GM21619 (cell line): ENCODE data around the gene XPO6.
A peak's percentile ranks its signal among the peaks of the same experiment; 100 is the strongest.
"Not testable (repeated sequence)": the region's sequence is repeated elsewhere in the genome, so short reads cannot be mapped to it uniquely, and the experiment has no call there.

Experiments used
- ATAC-seq: cut with Tn5 transposase; IDR thresholded peaks from one replicate; pipeline ENCODE4 v1.9.1; 2021; ENCODE audit not compliant: unreplicated experiment

Gene XPO6, protein sequence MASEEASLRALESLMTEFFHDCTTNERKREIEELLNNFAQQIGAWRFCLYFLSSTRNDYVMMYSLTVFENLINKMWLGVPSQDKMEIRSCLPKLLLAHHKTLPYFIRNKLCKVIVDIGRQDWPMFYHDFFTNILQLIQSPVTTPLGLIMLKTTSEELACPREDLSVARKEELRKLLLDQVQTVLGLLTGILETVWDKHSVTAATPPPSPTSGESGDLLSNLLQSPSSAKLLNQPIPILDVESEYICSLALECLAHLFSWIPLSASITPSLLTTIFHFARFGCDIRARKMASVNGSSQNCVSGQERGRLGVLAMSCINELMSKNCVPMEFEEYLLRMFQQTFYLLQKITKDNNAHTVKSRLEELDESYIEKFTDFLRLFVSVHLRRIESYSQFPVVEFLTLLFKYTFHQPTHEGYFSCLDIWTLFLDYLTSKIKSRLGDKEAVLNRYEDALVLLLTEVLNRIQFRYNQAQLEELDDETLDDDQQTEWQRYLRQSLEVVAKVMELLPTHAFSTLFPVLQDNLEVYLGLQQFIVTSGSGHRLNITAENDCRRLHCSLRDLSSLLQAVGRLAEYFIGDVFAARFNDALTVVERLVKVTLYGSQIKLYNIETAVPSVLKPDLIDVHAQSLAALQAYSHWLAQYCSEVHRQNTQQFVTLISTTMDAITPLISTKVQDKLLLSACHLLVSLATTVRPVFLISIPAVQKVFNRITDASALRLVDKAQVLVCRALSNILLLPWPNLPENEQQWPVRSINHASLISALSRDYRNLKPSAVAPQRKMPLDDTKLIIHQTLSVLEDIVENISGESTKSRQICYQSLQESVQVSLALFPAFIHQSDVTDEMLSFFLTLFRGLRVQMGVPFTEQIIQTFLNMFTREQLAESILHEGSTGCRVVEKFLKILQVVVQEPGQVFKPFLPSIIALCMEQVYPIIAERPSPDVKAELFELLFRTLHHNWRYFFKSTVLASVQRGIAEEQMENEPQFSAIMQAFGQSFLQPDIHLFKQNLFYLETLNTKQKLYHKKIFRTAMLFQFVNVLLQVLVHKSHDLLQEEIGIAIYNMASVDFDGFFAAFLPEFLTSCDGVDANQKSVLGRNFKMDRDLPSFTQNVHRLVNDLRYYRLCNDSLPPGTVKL

DNA sequence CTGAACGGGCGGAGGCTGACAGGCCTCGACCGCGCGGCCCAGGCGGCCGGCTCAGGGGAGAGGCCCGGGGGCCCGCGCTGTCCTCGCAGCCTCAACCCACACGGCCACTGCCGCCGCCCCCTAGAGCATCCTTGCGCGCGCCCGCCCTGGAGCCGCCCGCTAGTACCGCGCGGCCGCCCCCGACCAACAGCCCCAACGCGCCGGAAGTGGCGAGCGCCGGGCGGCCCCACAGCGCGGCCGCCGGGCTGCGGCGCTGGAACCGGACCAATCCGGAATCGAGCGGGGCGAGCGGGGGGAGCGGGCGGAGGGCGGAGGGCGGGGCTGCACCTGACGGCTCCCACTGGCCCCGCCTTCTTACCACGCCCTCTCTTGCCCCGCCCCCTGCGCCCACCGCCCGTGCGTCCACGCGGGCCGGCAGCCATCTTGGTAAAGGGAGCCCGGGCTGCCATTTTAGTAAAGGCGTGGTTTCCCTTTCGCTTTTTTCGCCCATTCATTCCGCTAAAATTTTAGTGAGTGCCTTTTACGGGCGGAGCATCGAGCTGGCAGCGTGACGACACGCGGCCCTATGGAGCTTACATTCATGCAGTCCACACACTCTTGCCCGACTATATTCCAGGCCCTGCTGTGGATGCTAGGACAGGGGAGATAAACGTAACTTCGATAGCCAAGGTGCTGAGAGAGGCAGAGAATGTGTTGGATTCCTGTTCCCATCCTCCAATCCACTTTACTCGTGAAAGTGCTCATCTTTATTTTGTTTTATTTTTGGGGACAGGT is at the start of gene XPO6:
Gene XPO6 (minus strand): TSS at position 208 of the 774 bp plus-strand sequence. CDS start 597 bp downstream, outside the sequence.
- ATAC-seq: peak; percentile 74

- no peak for ATAC-seq
Measured at GRCh38 chr16:28260193-28260592, 48.4 kb upstream of the XPO6 start.

DNA sequence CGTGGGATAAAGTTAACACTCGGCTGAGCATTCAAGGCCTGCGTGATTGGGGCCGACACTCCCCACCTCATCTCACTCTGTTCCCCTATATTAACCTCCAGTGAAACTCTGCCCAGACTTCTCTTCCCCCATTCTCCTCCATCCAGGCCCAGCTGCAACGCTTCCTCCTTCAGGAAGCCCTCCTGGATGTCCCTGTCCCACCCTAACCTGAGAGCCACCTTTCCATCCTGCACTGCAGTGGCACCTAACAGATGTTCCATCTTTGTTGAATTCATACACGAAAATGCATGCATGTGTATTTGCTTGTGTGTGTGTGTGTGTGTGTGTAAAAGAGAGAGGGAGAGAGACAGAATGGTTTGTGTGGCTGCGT is 48.0 kb upstream of the XPO6 start:
- ATAC-seq: no peak

GRCh38 chr16:28259091-28259780 is 47.5 kb upstream of the XPO6 start:
- ATAC-seq: no peak

DNA sequence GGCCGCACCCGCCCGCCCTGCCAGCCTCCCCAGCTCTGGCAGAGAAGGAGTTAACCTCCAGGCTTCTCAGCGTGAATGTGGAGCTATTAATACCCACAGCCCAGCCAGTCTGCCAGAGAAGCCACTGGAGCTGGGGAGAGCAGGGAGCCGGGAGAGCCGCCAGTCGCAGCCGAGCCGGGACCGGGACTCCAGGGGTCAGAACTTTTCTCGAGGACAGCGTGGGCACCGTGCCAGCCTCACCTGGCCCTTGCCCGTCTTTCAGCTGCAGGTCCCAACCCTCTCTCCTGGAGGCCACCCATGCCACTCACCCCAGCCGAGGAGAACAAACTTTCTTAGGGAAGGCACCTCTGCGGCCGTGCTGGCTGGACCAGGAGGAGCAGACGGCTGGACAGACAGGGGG is 46.8 kb upstream of the XPO6 start:
- ATAC-seq: no peak

GRCh38 chr16:28257256-28257655 is 45.5 kb upstream of the XPO6 start:
- ATAC-seq: no peak

DNA sequence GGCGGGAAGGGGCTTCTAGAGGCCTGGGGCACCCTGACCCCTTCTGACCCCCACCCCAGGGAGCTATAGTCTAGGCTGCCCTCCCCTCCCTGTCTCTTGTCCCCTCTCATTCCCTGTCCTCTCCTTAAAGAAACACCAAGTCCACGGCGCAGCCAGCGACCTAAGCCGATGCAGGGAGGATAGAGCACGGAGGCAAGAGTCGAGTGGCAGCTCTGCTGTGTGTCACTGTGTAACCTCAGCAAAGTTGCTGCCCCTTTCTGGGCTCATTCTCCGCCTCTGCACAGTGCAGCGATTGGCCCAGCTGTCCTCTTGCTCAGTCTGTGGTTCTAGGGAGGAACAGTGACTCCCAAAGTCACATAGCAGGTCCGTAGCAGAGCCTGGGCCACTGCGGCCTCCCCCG is 44.1 kb upstream of the XPO6 start:
- no peak for ATAC-seq

- ATAC-seq: no peak
Measured at GRCh38 chr16:28254158-28254557, 42.4 kb upstream of the XPO6 start.

DNA sequence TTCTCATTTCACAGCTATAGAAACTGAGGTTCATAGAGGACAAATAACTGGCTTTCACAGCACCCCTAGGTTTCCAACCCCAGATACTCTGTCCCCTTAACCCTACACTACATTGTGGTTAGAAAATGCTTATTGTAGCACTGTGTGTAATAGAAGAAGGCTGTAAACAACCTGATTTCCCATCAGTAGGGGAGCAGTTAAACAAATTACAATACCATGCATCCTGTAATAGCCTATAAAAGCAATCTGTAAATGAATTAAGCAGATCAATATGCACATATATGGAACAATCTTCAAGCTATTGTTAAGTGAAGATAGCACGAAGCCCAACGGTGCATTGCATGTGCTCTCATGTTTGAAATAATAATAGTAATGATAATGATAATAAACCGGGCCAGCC is 39.2 kb upstream of the XPO6 start:
- no peak for ATAC-seq

DNA sequence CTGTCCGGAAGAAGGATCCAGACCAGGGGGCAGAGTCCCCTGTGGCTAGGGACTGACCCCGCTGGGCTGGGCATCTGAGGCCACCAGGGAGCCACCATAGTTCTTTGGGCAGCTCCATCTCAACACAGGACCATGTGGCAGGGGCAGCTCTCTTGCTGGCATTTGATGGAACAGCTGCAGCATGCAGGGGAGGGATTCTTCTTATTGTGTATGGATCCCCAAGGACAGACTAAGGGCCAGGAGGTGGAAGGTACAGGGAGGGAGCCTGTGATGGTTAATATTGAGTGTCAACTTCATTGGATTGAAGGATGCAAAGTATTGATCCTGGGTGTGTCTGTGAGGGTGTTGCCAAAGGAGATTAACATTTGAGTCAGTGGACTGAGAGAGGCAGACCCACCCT is 37.7 kb upstream of the XPO6 start:
- not testable (repeated sequence) for ATAC-seq

DNA sequence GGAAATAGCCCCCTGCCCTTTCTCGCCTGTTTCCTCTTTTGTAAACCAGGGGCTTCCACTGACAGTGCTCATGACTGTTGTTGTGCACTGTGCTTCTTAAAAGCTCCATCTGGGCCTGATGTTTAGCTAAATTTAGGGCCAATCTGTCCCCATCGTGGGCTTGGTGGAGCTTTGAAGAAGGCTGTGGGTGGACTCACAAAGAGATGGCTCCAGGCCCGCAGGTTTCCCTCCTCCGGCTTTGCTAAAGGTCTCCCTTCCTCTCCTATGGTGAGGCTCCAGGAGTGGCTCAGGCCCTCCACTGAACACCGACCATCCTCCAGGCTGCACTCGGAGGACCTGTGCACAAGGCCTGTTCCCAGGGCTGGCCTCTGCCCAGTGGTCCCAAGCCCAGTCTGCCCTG is 30.2 kb upstream of the XPO6 start:
- no peak for ATAC-seq

DNA sequence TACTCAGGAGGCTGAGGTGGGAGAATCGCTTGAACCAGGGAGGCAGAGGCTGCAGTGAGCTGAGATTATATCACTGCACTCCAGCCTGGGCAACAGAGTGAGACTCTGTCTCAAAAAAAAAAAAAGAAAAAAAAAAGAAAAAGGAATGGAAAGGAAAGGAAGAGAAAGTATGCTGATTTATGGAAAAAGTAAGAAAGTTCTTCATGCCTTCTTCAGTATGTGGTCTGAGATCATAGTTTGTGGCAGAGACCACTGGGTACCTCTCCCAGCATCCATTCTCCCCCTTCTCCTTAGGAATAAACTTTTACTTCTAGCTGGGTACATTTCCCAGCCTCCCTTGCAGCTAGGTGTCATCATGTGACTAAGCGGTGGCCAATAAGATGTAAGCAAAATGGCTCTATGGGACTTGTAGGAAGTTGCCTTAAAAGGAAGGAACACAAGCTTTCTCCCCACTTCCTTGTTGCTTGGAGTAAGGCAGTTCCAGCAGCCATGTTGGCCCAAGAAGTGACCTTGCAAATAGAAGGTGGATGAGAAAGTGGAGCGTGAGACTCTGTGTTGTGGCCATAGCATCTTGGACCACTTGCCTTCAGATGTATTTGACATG is 26.1 kb upstream of the XPO6 start:
- no peak for ATAC-seq

GRCh38 chr16:28231763-28232162 is 20.0 kb upstream of the XPO6 start:
- ATAC-seq: no peak

GRCh38 chr16:28223909-28224308 is 12.1 kb upstream of the XPO6 start:
- ATAC-seq: not testable (repeated sequence)

DNA sequence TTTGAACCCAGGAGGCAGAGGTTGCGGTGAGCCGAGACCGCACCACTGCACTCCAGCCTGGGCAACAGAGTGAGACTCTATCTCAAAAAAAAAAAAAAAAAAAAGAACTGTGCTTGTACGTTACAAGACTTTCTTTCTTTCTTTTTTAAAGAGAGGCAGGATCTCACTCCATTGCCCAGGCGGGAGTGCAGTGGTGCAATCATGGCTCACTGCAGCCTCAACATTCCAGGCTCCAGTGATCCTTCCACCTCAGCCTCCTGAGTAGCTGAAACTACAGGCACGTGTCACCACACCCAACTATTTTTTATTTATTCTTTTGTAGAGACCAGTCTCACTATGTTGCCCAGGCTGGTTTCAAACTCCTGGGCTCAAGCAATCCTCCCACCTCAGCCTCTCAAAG is 8.0 kb upstream of the XPO6 start:
- ATAC-seq: not testable (repeated sequence)

- ATAC-seq: no peak
Measured at GRCh38 chr16:28219282-28219681, 7.5 kb upstream of the XPO6 start.

GRCh38 chr16:28218109-28218508 is 6.3 kb upstream of the XPO6 start:
- peak; percentile 48 for ATAC-seq

GRCh38 chr16:28217326-28217725 is 5.6 kb upstream of the XPO6 start:
- no peak for ATAC-seq

- ATAC-seq: no peak
Measured at GRCh38 chr16:28213396-28213795, 1.6 kb upstream of the XPO6 start.

- ATAC-seq: no peak
Measured at GRCh38 chr16:28212532-28212873, 738 bp upstream of the XPO6 start.
